GM12891 (cell line): ENCODE data around the gene RPL11.

ENCODE experiments used
- POLR2A ChIP-seq: IDR thresholded peaks from 2 replicates; pipeline ENCODE4 v1.6.1; 2011; ENCODE audit warnings: low read depth, low read length, control low read depth
- POLR2AphosphoS5 ChIP-seq: IDR thresholded peaks from 2 replicates; pipeline ENCODE4 v1.6.1; 2011; ENCODE audit warnings: low read depth, low read length, control low read depth
- SPI1 ChIP-seq: IDR thresholded peaks from 2 replicates; pipeline ENCODE4 v1.6.1; 2011; ENCODE audit warnings: low read depth, low read length, control low read depth
- TAF1 ChIP-seq: IDR thresholded peaks from 2 replicates; pipeline ENCODE4 v1.6.1; 2011; ENCODE audit warnings: low read depth, low read length, control low read depth

- TF ChIP-seq POLR2AphosphoS5 (no peak), POLR2A (no peak), SPI1 (no peak), TAF1 (no peak)
Measured at GRCh38 chr1:23722652-23723051, 31.0 kb downstream of the RPL11 start.
